Dendritic cell treated with granulocyte-macrophage colony-stimulating factor and Interleukin-4, amounts not matched to agents 40 ng/mL and 50 ng/mL, for 4 days (primary cell): Measurements from ENCODE around the gene THADA.
"Not testable (repeated sequence)": the region's sequence is repeated elsewhere in the genome, so short reads cannot be mapped to it uniquely, and the experiment has no call there.

Source experiments
- H3K27ac Mint-ChIP-seq: one replicate; pipeline ENCODE4 v1.8.0; 2022; ENCODE audit warnings: mild to moderate bottlenecking, mixed read lengths
- H3K27me3 Mint-ChIP-seq: one replicate; pipeline ENCODE4 v1.8.0; 2022; ENCODE audit warnings: mild to moderate bottlenecking, mixed read lengths
- H3K36me3 Mint-ChIP-seq: one replicate; pipeline ENCODE4 v1.8.0; 2022; ENCODE audit warnings: low read depth, mixed read lengths
- H3K4me1 Mint-ChIP-seq: one replicate; pipeline ENCODE4 v1.8.0; 2022; ENCODE audit warnings: low read depth, mixed read lengths
- H3K4me3 Mint-ChIP-seq: one replicate; pipeline ENCODE4 v1.8.0; 2022; ENCODE audit warnings: mild to moderate bottlenecking, moderate library complexity, mixed read lengths
- H3K9me3 Mint-ChIP-seq: one replicate; pipeline ENCODE4 v1.8.0; 2022; ENCODE audit warnings: mixed read lengths
- intact Hi-C: fragments of 100-400 bp; cut with micrococcal nuclease; formaldehyde crosslinking; loops from one replicate; pipeline ENCODE4 v1.15.0; 2022

The THADA gene

GRCh38 chr2:43293744-43294695 is 301.8 kb downstream of the THADA start:
- Mint-ChIP-seq H3K4me3 (peak overlapping the region; percentile 21), H3K36me3 (peaks cover 27% of the 10 kb centered on the region), H3K9me3 (no peaks in the 10 kb centered on the region), H3K27me3 (peaks cover 3% of the 10 kb centered on the region), H3K4me1 (peaks cover 32% of the 10 kb centered on the region), H3K27ac (peak overlapping the region; percentile 73)
- intact Hi-C loops: loop anchor here (2.0 kb wide), 1 partner anchor 23 kb away; no protein-coding TSS in a partner anchor

- intact Hi-C loops: loop anchor here (2.0 kb wide), 1 partner anchor 22 kb away; no protein-coding TSS in a partner anchor
- Mint-ChIP-seq H3K4me3 (no peak overlapping the region), H3K27ac (peak overlapping the region; percentile 73)
These were observed 302.7 kb downstream of the THADA start for GRCh38 chr2:43292851-43293743.

GRCh38 chr2:43292297-43292696 is 303.5 kb downstream of the THADA start:
- Mint-ChIP-seq H3K4me1 (peaks cover 39% of the 10 kb centered on the region), H3K27me3 (peaks cover 3% of the 10 kb centered on the region), H3K27ac (no peak overlapping the region), H3K36me3 (peaks cover 29% of the 10 kb centered on the region), H3K9me3 (no peaks in the 10 kb centered on the region), H3K4me3 (no peak overlapping the region)
- intact Hi-C loops: loop anchor here (2.0 kb wide), 1 partner anchor 21 kb away; no protein-coding TSS in a partner anchor

More at GRCh38 chr2:43292851-43293743, 302.7 kb downstream of the THADA start:
- no peaks in the 10 kb centered on the region for H3K9me3 Mint-ChIP-seq
- H3K36me3 Mint-ChIP-seq: peaks cover 27% of the 10 kb centered on the region
- peaks cover 3% of the 10 kb centered on the region for H3K27me3 Mint-ChIP-seq
- peaks cover 39% of the 10 kb centered on the region for H3K4me1 Mint-ChIP-seq

GRCh38 chr2:43289331-43289730 is 306.5 kb downstream of the THADA start:
- H3K4me1 Mint-ChIP-seq: peaks cover 39% of the 10 kb centered on the region
- H3K4me3 Mint-ChIP-seq: no peak overlapping the region
- H3K27me3 Mint-ChIP-seq: peaks cover 3% of the 10 kb centered on the region
- intact Hi-C loops: no loop called here
- H3K9me3 Mint-ChIP-seq: peaks cover 13% of the 10 kb centered on the region
- H3K36me3 Mint-ChIP-seq: peaks cover 59% of the 10 kb centered on the region
- no peak overlapping the region for H3K27ac Mint-ChIP-seq

- intact Hi-C loops: no loop called here
- H3K27me3 Mint-ChIP-seq: peaks cover 3% of the 10 kb centered on the region
- H3K9me3 Mint-ChIP-seq: peaks cover 18% of the 10 kb centered on the region
- peaks cover 32% of the 10 kb centered on the region for H3K4me1 Mint-ChIP-seq
- H3K27ac Mint-ChIP-seq: no peak overlapping the region
- H3K36me3 Mint-ChIP-seq: peaks cover 65% of the 10 kb centered on the region
- H3K4me3 Mint-ChIP-seq: no peak overlapping the region
These were observed 307.2 kb downstream of the THADA start for GRCh38 chr2:43288417-43289305.

- H3K27me3 Mint-ChIP-seq: no peaks in the 10 kb centered on the region
- H3K27ac Mint-ChIP-seq: no peak overlapping the region
These were observed 309.9 kb downstream of the THADA start for GRCh38 chr2:43285987-43286386.

GRCh38 chr2:43284967-43285366 is 310.9 kb downstream of the THADA start:
- peaks cover 18% of the 10 kb centered on the region for H3K9me3 Mint-ChIP-seq
- no peak overlapping the region for H3K4me3 Mint-ChIP-seq
- intact Hi-C loops: no loop called here
- no peak overlapping the region for H3K27ac Mint-ChIP-seq
- peaks cover 20% of the 10 kb centered on the region for H3K4me1 Mint-ChIP-seq
- peaks cover 75% of the 10 kb centered on the region for H3K36me3 Mint-ChIP-seq
- H3K27me3 Mint-ChIP-seq: no peaks in the 10 kb centered on the region

More at GRCh38 chr2:43285987-43286386, 309.9 kb downstream of the THADA start:
- Mint-ChIP-seq H3K9me3 (peaks cover 18% of the 10 kb centered on the region), H3K4me1 (peaks cover 20% of the 10 kb centered on the region), H3K4me3 (no peak overlapping the region), H3K36me3 (peaks cover 74% of the 10 kb centered on the region)
- intact Hi-C loops: no loop called here

- intact Hi-C loops, H3K27me3 Mint-ChIP-seq: not testable (repeated sequence)
- H3K36me3 Mint-ChIP-seq: peaks cover 78% of the 10 kb centered on the region
These were observed 311.5 kb downstream of the THADA start for GRCh38 chr2:43284347-43284746.

GRCh38 chr2:43280994-43281393 is 314.8 kb downstream of the THADA start:
- no peak overlapping the region for H3K4me3 Mint-ChIP-seq
- intact Hi-C loops: no loop called here
- peak overlapping the region; percentile 7 for H3K27ac Mint-ChIP-seq
- peaks cover 69% of the 10 kb centered on the region for H3K36me3 Mint-ChIP-seq
- H3K4me1 Mint-ChIP-seq: peaks cover 20% of the 10 kb centered on the region
- H3K27me3 Mint-ChIP-seq: no peaks in the 10 kb centered on the region
- H3K9me3 Mint-ChIP-seq: peaks cover 18% of the 10 kb centered on the region

More at GRCh38 chr2:43284347-43284746, 311.5 kb downstream of the THADA start:
- Mint-ChIP-seq H3K4me1 (peaks cover 17% of the 10 kb centered on the region), H3K9me3 (peaks cover 18% of the 10 kb centered on the region)
- H3K27ac Mint-ChIP-seq, H3K4me3 Mint-ChIP-seq: not testable (repeated sequence)

GRCh38 chr2:43279317-43279840 is 316.5 kb downstream of the THADA start:
- Mint-ChIP-seq H3K9me3 (peaks cover 5% of the 10 kb centered on the region), H3K4me3 (no peak overlapping the region), H3K27ac (no peak overlapping the region), H3K36me3 (peaks cover 53% of the 10 kb centered on the region), H3K27me3 (no peaks in the 10 kb centered on the region), H3K4me1 (peaks cover 22% of the 10 kb centered on the region)
- intact Hi-C loops: no loop called here

- Mint-ChIP-seq H3K27ac (no peak overlapping the region), H3K36me3 (peaks cover 46% of the 10 kb centered on the region), H3K9me3 (no peaks in the 10 kb centered on the region), H3K27me3 (no peaks in the 10 kb centered on the region), H3K4me1 (peaks cover 28% of the 10 kb centered on the region), H3K4me3 (no peak overlapping the region)
- intact Hi-C loops: no loop called here
These were observed 317.1 kb downstream of the THADA start for GRCh38 chr2:43278564-43279220.

- Mint-ChIP-seq H3K9me3 (no peaks in the 10 kb centered on the region), H3K27me3 (no peaks in the 10 kb centered on the region), H3K4me3 (no peak overlapping the region), H3K36me3 (peaks cover 31% of the 10 kb centered on the region), H3K27ac (peak overlapping the region; percentile 67), H3K4me1 (peaks cover 40% of the 10 kb centered on the region)
- intact Hi-C loops: no loop called here
These were observed 318.9 kb downstream of the THADA start for GRCh38 chr2:43276962-43277391.
